SH-SY5Y (cell line): ENCODE data around the gene ZC3H18.

Experiments used
- GATA2 ChIP-seq: IDR thresholded peaks from 2 replicates; pipeline ENCODE4 v1.6.1; 2011; ENCODE audit warnings: mild to moderate bottlenecking, low read depth, low read length
- GATA3 ChIP-seq: IDR thresholded peaks from 2 replicates; pipeline ENCODE4 v1.6.1; 2011; ENCODE audit warnings: low read depth, mild to moderate bottlenecking, low read length, moderate library complexity

GRCh38 chr16:88530051-88530857 is 39.9 kb upstream of the ZC3H18 start:
- no peak for TF ChIP-seq GATA3
- TF ChIP-seq GATA2 = no peak
